HCT116 (cell line): ENCODE results near the gene MYOT. TPM values are rescaled to one million over a fixed set of nuclear protein-coding genes. Genes with fewer than 3 reads are reported as not detected.

Experiments used
- ATAC-seq: fragments of 200-7000 bp; cut with Tn5 transposase; 2 replicates; pipeline ENCODE4 v1.9.1; 2020; ENCODE audit warnings: mild to moderate bottlenecking, moderate library complexity
- BruUV-seq: library from RNA; stranded (reverse); fragments of 400-500 nt; replicated peaks from 2 replicates; lab custom pipeline; 2021; lab: Mats Ljungman, UMichigan
- CTCF ChIA-PET: fragments of 300-600 bp; sonication (Branson Sonifier 250); formaldehyde crosslinking; loops from one replicate; lab custom pipeline; 2021; ENCODE audit warnings: antibody characterized with exemption; lab: Charles Lee
- POLR2A ChIA-PET: fragments of 300-600, 350-600 bp; sonication (Branson Sonifier 250); formaldehyde crosslinking; loops from one replicate; lab custom pipeline; 2021; ENCODE audit warnings: antibody characterized with exemption; lab: Charles Lee
- RAD21 ChIA-PET, 2 experiments: fragments of 300-600 bp; sonication (Branson Sonifier 250); formaldehyde crosslinking; loops; one replicate each; lab custom pipeline; 2023; ENCODE audit warnings: low total read pairs in 2 of 2; ENCODE audit not compliant: uncharacterized antibody in 2 of 2, unreplicated experiment in 2 of 2, low non-redundant PET in 1 of 2; lab: Charles Lee
- DNase-seq: peaks from one replicate; pipeline ENCODE4 v3.0.0-alpha.2; 2010; ENCODE audit warnings: low read depth, low spot score
- H2AFZ ChIP-seq: fragments of 200-600 bp; shearing (Covaris generic), sonication (generic); 2 replicates; pipeline ENCODE4 v1.6.1; 2017; ENCODE audit warnings: low read depth, mixed run types, mixed read lengths, antibody characterized with exemption, low read length; ENCODE audit not compliant: poor library complexity, severe bottlenecking
- H3K27ac ChIP-seq: 2 replicates; pipeline ENCODE4 v1.5.1; 2012; ENCODE audit warnings: low read depth, low read length
- H3K27me3 ChIP-seq: fragments of 200-600 bp; sonication (generic); 2 replicates; pipeline ENCODE4 v1.6.1; 2016; ENCODE audit warnings: mixed run types, low read length, mixed read lengths; ENCODE audit not compliant: insufficient read depth
- H3K36me3 ChIP-seq, 2 experiments: fragments of 200-500 bp in 1 of 2; fragments of 200-600 bp in 1 of 2; sonication (Bioruptor generic) in 1 of 2; sonication (generic) in 1 of 2; 2 replicates each; pipeline versions ENCODE4 v1.5.1 to v1.6.1; 2014 to 2016; ENCODE audit warnings: low read length in 2 of 2, inconsistent platforms in 1 of 2, mixed read lengths in 1 of 2, mixed run types in 1 of 2; ENCODE audit not compliant: insufficient read depth in 2 of 2, control insufficient read depth in 1 of 2
- H3K4me1 ChIP-seq, 2 experiments: fragments of 200-600 bp in 1 of 2; sonication (generic) in 1 of 2; 2 replicates each; pipeline versions ENCODE4 v1.5.1 to v1.6.1; 2012 to 2017; ENCODE audit warnings: low read length in 2 of 2, inconsistent platforms in 1 of 2, mild to moderate bottlenecking in 1 of 2, mixed read lengths in 1 of 2, mixed run types in 1 of 2, moderate library complexity in 1 of 2; ENCODE audit not compliant: insufficient read depth in 2 of 2, control insufficient read depth in 1 of 2
- H3K4me2 ChIP-seq: fragments of 200-600 bp; sonication (generic); 2 replicates; pipeline ENCODE4 v1.6.1; 2017; ENCODE audit warnings: mixed run types, low read length, mixed read lengths
- H3K4me3 ChIP-seq, 2 experiments: fragments of 200-600 bp in 1 of 2; sonication (generic) in 1 of 2; replicated peaks in 1 of 2; 2 replicates each; pipeline ENCODE4 v1.5.1; 2011 to 2016; ENCODE audit warnings: low read length in 2 of 2, control low read depth in 1 of 2, low read depth in 1 of 2, mild to moderate bottlenecking in 1 of 2, mixed read lengths in 1 of 2, mixed run types in 1 of 2
- H3K79me2 ChIP-seq: fragments of 200-600 bp; sonication (generic); 2 replicates; pipeline ENCODE4 v1.6.1; 2017; ENCODE audit warnings: mild to moderate bottlenecking, mixed run types, low read length, moderate library complexity, mixed read lengths; ENCODE audit not compliant: insufficient read depth
- H3K9ac ChIP-seq: fragments of 200-600 bp; sonication (generic); 2 replicates; pipeline ENCODE4 v1.6.1; 2016; ENCODE audit warnings: low read length, mixed read lengths
- H3K9me2 ChIP-seq: fragments of 200-600 bp; sonication (generic), shearing (Covaris generic); 2 replicates; pipeline ENCODE4 v1.6.1; 2017; ENCODE audit warnings: mixed run types, mild to moderate bottlenecking, moderate library complexity; ENCODE audit not compliant: insufficient read depth
- H3K9me3 ChIP-seq, 2 experiments: fragments of 200-500 bp in 1 of 2; fragments of 200-600 bp in 1 of 2; sonication (Bioruptor generic) in 1 of 2; sonication (generic) in 1 of 2; 2 replicates each; pipeline ENCODE4 v1.6.1; 2014 to 2017; ENCODE audit warnings: low read length in 2 of 2, mixed read lengths in 2 of 2, inconsistent platforms in 1 of 2, low read depth in 1 of 2, mild to moderate bottlenecking in 1 of 2, mixed run types in 1 of 2, moderate library complexity in 1 of 2; ENCODE audit not compliant: control insufficient read depth in 1 of 2, insufficient read depth in 1 of 2
- H4K20me1 ChIP-seq: fragments of 200-600 bp; sonication (generic), shearing (Covaris generic); 2 replicates; pipeline ENCODE4 v1.6.1; 2017; ENCODE audit warnings: mixed run types, mild to moderate bottlenecking, moderate library complexity; ENCODE audit not compliant: insufficient read depth
- CBX3 ChIP-seq: IDR thresholded peaks from 2 replicates; pipeline ENCODE4 v1.6.1; 2012; ENCODE audit warnings: low read depth
- CEBPB ChIP-seq: IDR thresholded peaks from 2 replicates; pipeline ENCODE4 v1.6.1; 2012; ENCODE audit warnings: low read depth
- EGR1 ChIP-seq: IDR thresholded peaks from 2 replicates; pipeline ENCODE4 v1.6.1; 2012; ENCODE audit warnings: low read depth
- EZH2phosphoT487 ChIP-seq: fragments of 200-600 bp; IDR thresholded peaks from 2 replicates; pipeline ENCODE4 v1.6.1; 2018; ENCODE audit warnings: antibody characterized with exemption, borderline replicate concordance
- FOSL1 ChIP-seq: IDR thresholded peaks from 2 replicates; pipeline ENCODE4 v1.6.1; 2012; ENCODE audit warnings: low read depth
- JUND ChIP-seq: IDR thresholded peaks from 2 replicates; pipeline ENCODE4 v1.6.1; 2012
- MAX ChIP-seq: IDR thresholded peaks from 2 replicates; pipeline ENCODE4 v1.6.1; 2012
- POLR2AphosphoS5 ChIP-seq: IDR thresholded peaks from 2 replicates; pipeline ENCODE4 v1.6.1; 2011; ENCODE audit warnings: mild to moderate bottlenecking, low read depth, low read length, moderate library complexity
- REST ChIP-seq: IDR thresholded peaks from 2 replicates; pipeline ENCODE4 v1.6.1; 2012; ENCODE audit warnings: low read depth
- SIN3A ChIP-seq: IDR thresholded peaks from 2 replicates; pipeline ENCODE4 v1.6.1; 2012; ENCODE audit warnings: low read depth
- SRF ChIP-seq: IDR thresholded peaks from 2 replicates; pipeline ENCODE4 v1.6.1; 2012; ENCODE audit warnings: low read depth
- TCF7L2 ChIP-seq: IDR thresholded peaks from 2 replicates; pipeline ENCODE4 v1.7.0; 2011; ENCODE audit warnings: borderline replicate concordance, inconsistent platforms; ENCODE audit not compliant: insufficient read depth, insufficient read length; ENCODE audit errors: extremely low read depth
- YY1 ChIP-seq: IDR thresholded peaks from 2 replicates; pipeline ENCODE4 v1.6.1; 2011; ENCODE audit warnings: low read length, low read depth, moderate library complexity, mild to moderate bottlenecking; ENCODE audit not compliant: insufficient replicate concordance; ENCODE audit errors: extremely low read depth
- ZFX ChIP-seq: fragments of 450-650 bp; IDR thresholded peaks from 2 replicates; pipeline ENCODE4 v1.6.1; 2017
- intact Hi-C: fragments of 100-400 bp; cut with micrococcal nuclease; formaldehyde crosslinking; loops from 2 replicates; pipeline ENCODE4 v1.10.0; 2022
- total RNA-seq: library from RNA; stranded (reverse); gene quantifications from one replicate; pipeline ENCODE4 v1.2.1, GENCODE V29; 2021; ENCODE audit not compliant: unreplicated experiment

Gene MYOT
- total RNA-seq, 1 experiment from 2014 or later: not detected

- no peak overlapping the region for H2AFZ ChIP-seq
- H3K4me1 ChIP-seq: peaks cover 10 to 14% of the 10 kb centered on the region in 2 experiments
- ATAC-seq: no peak
- no peaks in the 10 kb centered on the region for H3K79me2 ChIP-seq
- no peak overlapping the region for H3K4me3 ChIP-seq
- BruUV-seq: no TSS peak
- RAD21 ChIA-PET: no interaction called here
- H3K9me3 ChIP-seq: no peaks in the 10 kb centered on the region
- no peaks in the 10 kb centered on the region for H3K36me3 ChIP-seq
- H3K9ac ChIP-seq: no peak overlapping the region
- no peak for DNase-seq
- intact Hi-C loops: loop anchor here (5.0 to 10.0 kb wide), 2 partner anchors 304 to 484 kb away; no protein-coding TSS in a partner anchor
- TF ChIP-seq EZH2phosphoT487 (no peak), REST (no peak), YY1 (no peak), CBX3 (no peak), ZFX (no peak)
- no peaks in the 10 kb centered on the region for H4K20me1 ChIP-seq
- CTCF ChIA-PET: no interaction called here
- no peak overlapping the region for H3K27ac ChIP-seq
- H3K27me3 ChIP-seq: no peaks in the 10 kb centered on the region
- H3K9me2 ChIP-seq: no peaks in the 10 kb centered on the region
- H3K4me2 ChIP-seq: no peak overlapping the region
- POLR2A ChIA-PET: no interaction called here
Observed at GRCh38 chr5:137828664-137829063, 39.0 kb upstream of the MYOT start.

- ChIA-PET RAD21 (no interaction called here), POLR2A (no interaction called here), CTCF (no interaction called here)
- DNase-seq: no peak
- no peak overlapping the region for H3K4me3 ChIP-seq
- H3K4me2 ChIP-seq: no peak overlapping the region
- no peaks in the 10 kb centered on the region for H3K27me3 ChIP-seq
- no peak overlapping the region for H2AFZ ChIP-seq
- no peaks in the 10 kb centered on the region for H3K9me3 ChIP-seq
- H3K36me3 ChIP-seq: no peaks in the 10 kb centered on the region
- peaks cover 18 to 35% of the 10 kb centered on the region in 2 experiments for H3K4me1 ChIP-seq
- no peaks in the 10 kb centered on the region for H3K79me2 ChIP-seq
- H3K9me2 ChIP-seq: no peaks in the 10 kb centered on the region
- no peaks in the 10 kb centered on the region for H4K20me1 ChIP-seq
- H3K27ac ChIP-seq: no peak overlapping the region
- no TSS peak for BruUV-seq
- ATAC-seq: no peak
- intact Hi-C loops: no loop called here
- no peak overlapping the region for H3K9ac ChIP-seq
- TF ChIP-seq POLR2AphosphoS5 (no peak), JUND (no peak), TCF7L2 (no peak), EZH2phosphoT487 (no peak), EGR1 (no peak), CBX3 (no peak), YY1 (no peak), ZFX (no peak), REST (no peak), FOSL1 (no peak), SIN3A (no peak), CEBPB (no peak), MAX (no peak), SRF (no peak)
Observed at GRCh38 chr5:137831105-137831504, 36.6 kb upstream of the MYOT start.
